HG03064 (cell line): ENCODE data around the gene DPP8.
"Not testable (repeated sequence)": the region's sequence is repeated elsewhere in the genome, so short reads cannot be mapped to it uniquely, and the experiment has no call there.

Experiments used
- ATAC-seq: cut with Tn5 transposase; IDR thresholded peaks from one replicate; pipeline ENCODE4 v1.9.1; 2021; ENCODE audit warnings: low read depth; ENCODE audit not compliant: unreplicated experiment

DPP8 gene

DNA sequence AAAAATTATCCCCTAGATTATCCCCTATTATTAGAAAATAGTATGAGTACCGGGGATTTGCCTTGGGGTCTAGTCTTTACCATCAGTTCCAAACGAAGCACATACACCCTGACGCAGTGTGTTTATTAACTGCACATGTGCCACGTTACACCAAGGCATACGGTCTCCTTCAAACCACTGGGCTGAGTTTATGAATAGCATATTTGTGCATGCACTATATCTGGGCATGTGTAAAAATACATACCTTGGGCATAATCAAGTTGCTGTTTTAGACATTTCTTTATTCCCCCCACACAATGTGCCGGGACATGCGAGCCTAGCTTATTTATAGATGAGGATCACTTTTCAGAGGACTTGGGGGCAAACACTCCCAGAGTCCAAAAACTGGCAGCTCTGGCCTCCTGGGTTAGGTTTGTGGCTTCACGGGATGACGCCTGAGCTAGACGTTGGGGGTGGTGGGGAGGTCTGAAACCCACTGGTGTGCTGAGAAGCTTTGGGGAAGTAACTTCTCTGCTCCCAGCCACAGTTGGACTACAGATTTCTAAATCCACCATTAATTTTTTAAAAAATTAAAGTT lies 111.0 kb downstream of the DPP8 start:
- no peak for ATAC-seq

DNA sequence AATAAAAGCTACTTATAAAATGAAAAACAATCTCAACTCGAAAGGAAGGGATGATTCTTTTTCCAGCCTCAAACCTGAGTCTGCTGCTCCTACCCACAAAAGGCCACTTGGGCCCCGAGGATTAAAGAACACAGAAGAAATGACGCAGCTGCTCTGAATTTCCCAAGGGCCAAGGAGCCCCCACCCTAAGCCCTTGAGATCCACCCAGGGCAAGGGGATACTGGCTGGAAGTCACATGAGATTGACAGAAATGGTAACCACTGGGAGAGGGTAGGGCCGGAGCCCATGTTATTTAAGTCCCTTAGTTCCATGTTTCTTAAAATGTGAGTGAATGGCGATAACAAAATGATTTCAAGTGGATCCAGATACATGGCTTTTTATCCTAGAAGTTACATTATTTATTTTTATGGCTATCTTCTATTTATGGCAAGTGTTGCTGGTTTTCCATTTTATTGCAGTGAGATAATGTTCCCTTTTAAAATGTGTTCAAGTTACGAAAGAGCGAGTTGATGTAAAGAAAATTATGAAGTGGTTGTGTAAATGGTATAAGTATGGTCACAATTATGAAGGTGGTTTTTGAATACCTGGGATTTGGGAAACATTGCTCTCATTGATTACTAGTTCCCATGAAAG lies 111.6 kb downstream of the DPP8 start:
- no peak for ATAC-seq

DNA sequence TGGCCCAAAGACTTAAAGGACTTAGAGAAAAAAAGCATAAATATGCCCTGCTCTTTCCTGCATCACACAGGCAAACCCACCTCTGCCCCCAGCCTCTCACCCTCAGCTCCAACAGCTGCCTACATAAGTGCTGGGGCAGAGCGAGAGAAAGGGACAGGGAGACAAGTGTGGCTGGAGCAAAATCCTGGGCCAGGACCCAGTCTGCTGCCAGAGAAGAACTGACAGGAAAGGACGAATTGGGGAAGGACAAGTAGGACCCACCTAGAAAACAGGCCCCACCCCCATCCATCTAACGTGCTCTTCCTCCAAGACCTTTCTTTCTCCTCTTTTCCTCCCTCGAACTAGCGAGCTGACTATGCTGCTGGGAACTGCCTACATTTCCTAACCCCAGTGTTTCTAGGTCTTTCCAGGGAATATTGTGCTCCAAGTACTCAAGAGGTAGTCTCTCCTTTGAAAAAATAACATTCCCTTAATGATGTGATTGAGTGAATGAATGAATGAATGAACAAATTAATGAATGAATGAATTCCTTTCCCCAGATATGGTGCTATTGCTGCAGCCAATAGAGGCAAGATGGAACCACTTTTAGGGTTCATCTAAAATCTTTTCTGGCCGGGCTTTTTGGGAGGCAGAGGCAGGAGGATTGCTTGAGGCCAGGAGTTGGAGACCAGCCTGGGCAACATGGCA lies 113.2 kb downstream of the DPP8 start:
- no peak for ATAC-seq

DNA sequence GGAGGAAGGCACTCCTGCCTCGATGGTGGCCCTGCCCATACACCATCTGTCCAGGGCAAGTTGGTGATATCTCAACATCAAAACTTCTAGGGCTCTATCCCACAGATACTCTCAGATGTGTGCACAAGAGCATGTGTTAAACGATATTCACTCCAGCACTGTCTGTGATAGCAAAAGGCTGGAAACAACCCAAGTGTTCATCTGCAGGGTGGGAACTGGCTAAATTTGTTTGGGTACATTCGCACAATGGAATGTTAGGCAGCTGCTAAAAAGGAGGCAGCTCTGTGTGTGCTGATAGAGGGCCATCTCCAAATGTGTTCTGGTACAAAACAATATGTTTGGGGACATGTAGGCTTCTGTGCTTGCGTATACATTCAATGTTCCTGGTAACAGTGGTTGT lies 114.5 kb downstream of the DPP8 start:
- ATAC-seq: no peak

DNA sequence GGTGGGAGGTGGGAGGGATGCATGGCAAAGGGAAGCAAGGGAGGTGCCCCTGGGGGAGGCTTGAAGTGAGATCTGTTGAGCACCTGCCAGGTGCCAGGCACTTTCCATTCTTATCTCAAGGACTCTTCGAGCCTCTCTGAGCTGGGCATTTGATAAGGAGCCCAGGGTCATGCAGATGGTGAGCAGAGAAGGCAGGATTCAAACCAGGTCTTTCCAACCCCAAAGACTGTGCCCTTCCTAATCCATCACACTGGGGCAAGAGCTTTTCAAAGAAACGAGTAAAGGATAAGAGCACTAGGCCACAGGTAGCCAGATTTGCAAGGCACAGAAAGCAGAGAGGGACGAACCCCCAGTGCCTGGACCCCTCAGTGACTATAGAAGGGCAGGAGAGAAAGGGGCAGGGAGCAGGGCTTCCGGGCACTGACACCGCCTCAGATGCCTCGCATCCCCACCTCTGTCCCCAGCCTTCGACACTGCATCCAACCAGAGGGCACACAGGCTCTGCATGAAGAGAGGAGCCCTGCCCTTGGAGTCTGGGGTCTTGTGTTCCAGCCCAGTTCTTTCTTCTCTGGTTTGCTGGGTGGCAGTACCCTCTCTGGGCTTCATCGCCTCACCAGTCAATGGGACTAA lies 115.8 kb downstream of the DPP8 start:
- ATAC-seq: no peak

DNA sequence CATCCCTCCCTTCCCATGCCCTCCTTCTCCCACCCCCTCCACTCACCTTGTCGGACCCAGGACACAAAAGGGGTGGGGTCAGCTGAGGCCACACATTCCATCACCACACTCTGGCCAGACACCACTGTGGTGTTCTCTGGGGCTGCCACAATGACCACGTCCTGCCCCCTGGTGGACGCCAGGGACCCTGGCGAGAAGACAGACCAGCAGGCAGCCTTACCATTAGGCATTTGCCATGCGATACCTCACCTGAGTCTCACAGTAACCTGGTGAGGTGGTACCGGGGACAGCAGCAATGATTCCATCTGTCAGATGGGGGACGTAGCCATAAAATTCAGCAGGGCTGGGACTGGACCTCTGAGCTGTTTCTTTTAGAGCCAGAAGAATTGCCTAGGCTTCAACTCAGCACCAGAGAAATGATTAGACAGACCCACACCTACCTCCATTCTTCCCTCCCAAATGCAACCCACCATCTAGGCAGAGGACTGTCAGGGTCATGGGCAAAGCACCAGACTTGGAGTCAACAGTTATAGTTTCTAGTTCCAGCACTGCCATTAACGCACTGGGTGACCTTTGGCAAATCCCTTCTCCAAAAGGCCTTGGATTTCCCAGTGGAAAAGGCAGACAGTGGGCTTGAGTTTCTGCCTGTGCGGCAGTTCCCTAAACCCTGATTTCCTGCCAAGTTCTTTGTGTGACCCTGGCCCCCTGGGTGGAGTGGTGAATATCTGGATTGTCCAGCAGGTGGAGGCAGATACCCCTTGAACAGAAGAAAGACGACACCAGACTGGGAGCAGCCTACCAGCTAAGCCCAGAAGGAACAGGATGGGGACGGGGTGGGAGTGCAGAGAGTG lies 116.5 kb downstream of the DPP8 start:
- ATAC-seq: no peak

DNA sequence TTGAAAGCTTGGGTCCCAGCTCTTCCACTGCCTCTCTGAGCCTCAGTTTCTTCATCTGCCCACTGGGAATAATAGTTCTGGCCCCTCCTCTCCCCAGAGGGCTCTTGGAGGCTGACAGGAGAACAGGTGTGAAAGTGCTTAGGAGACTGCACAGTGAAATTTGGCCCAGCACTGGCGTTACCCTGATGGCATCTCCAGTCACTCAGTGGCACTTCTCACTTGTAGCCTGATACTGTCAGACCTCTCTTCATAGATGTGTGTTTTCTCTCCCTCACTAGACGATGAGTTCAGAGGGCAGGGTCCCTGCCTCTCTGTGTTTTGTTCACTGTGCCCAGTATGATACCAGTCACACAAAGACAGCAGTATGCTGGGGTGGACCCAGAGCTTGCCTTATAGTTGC lies 117.5 kb downstream of the DPP8 start:
- ATAC-seq: no peak

DNA sequence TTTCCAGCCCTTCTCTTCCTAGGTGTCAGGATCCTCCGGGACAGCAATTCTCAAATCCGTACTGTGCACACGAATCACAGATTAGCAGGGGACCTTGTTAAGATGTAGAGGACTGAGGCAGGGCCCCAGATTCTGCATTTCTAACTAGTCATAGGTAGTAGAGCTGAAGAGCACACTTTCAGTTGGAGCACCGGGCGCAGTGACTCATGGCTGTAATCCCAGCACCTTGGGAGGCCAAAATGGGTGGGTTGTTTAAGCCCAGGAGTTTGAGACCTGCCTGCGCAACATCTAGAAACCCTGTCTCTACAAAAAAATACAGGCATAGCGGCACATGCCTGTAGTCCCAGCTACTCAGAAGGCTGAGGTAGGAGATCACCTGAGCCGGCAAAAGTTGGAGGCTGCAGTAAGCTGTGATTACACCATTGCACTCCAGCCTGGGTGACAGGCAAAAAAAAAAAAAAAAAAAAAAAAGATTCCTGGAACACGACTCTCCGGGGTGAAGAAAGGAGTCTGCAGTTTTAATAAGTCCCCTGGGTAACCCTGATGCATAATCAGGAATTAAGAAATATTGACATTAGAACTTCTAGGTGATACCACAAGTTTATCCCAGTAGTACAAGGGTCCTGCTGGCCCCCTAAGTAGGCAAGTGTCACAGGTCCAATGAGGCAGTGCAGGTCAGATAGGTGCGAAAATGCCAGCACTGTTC lies 118.3 kb downstream of the DPP8 start:
- no peak for ATAC-seq

DNA sequence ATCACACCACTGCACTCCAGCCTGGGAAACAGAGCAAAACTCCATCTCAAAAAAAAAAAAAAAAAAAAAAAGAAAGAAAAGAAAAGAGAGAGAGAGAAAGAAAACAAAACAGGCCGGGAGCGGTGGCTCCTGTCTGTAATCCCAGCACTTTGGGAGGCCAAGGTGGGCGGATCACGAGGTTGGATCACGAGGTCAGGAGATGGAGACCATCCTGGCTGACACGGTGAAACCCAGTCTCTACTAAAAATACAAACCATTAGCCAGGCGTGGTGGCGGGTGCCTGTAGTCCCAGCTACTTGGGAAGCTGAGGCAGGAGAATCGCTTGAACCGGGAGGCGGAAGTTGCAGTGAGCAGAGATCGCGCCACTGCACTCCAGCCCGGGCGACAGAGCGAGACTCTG lies 119.0 kb downstream of the DPP8 start:
- ATAC-seq: not testable (repeated sequence)

DNA sequence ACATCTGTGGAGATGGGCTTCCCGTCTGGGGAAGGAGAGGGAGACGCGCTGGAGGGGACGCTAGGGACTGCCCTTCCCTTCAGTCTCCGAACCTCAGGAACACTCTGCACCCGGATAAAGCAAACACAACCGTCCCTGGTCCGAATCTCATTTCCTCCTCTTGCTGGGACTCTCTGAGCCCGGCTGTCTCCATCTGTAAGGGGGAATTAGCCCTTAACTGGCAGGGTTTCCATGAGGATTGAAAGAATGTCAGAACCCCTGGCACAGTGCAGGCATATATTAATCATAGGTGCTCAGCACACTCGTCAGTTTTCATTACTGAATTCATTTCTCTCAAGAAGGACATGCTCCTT lies 120.5 kb downstream of the DPP8 start:
- no peak for ATAC-seq

DNA sequence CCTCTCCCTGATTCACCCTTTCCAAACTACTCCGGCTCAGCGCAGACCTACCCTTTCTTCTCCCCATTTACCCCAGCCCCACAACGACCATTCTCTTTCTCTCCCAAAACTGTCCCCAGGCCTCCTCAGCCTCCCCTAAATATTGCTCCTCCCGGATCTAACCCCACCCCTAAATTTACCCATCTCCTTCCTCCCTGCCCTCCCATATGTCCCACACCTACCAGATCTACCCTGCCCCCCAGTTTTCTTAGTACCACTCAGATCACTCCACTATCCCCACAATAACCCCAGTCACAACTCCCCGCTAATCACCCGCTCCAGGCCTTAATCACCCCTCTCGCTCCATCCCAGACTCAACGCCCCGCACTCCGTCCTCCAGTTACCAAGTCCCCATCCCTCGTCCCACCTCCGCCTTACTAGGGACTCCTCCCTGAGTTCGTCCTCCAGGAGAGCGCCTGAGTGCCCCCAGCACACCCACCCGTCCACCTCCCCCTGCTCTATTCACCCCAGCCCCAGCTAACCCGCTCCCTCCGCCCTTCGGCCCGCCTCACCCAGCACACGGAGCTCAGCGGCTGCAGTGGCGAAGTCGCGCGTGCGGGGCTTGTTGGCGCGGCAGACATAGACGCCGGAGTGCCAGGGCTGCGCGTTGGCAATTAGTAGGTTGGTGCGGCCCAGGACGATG lies 121.1 kb downstream of the DPP8 start:
- ATAC-seq: no peak

DNA sequence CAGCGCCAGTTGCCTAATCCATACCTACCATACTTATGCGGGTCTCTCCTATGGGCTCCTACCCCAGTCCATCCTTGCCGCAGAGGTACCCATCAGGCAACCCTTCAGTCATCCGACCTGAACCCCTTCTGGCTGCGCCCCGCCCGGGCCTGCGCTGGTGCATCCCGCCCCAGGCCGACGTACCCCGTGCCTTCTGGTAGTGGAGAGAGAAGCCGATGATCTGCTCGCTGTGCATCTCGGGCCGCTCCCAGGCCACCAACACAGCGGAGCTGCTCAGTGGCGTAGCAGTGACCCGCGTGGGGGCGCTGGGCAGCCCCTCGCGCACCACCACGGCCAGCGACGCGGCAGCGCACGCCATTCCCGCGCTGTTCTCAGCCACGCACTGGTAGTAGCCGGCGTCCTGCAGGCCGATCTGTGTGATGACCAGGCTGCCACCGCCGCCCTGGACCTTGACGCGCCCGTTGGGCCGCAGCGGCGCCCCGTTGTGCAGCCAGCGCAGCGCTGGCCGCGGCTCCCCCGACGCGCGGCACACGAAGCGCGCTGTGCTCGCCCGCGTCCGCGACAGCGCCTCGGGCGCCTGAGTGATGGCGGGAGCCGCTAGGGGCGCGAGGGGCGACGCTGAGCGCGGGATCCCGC lies 121.8 kb downstream of the DPP8 start:
- ATAC-seq: no peak

DNA sequence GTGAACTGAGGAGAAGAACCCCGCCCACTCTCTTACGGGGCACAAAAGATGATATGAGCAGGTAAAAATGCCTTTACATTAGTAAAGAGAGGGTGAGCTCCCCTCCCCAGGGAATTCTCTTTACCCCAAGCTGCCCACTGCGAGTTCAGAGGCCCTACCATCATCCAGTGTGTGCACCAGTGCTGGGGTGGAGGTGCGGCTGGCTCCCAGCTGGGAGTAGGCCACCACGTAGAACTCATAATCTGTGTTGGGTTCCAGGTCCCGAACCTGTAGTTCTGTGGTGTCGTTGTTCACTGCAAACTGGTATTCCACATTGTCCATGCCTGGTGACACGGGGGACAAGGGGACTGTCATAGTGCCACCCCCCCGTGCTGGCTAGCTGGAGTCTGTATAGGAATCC lies 122.6 kb downstream of the DPP8 start:
- ATAC-seq: no peak

DNA sequence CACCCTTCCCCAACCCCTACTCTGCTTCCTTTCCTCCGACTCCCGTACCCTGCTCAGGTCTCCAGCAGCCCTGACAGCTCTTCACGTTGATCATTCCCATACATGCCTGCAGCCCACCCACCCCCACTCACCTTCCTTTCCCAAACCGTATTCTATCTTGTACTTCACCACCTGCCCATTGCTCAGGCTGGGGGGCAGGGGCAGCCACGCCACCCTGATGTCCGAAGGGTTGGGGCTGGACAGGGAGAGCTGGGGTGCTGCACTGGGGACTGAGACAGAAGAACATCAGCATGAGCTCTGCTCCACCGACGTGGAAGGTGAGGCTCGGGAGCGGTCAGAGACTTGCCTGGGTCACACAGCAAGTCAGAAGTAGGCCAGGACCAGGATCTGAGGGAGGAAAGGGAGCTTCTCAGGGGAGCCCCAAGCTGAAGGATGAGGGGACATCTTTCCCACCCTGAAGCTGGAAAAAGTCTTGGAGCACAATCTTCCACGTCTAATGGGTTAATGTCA lies 123.2 kb downstream of the DPP8 start:
- no peak for ATAC-seq

DNA sequence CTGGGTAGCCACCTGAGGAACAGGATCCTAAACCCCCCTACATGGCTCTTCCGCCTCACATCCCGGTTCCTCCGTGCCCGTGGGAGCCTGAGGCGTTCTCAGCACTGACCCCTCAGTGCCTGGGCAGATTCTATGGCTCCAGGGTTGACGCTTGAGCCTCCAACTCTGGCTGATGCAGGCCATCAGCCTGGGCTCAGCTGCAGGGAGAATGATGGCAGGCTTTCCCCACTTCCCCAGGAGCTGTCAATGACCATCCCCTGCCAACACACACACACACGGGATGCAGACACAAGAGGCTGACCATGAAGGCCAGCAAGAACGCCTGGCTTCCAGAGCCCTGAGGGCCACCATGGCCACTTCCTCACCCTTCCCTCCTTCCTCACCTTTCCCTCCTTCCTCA lies 123.9 kb downstream of the DPP8 start:
- ATAC-seq: no peak

DNA sequence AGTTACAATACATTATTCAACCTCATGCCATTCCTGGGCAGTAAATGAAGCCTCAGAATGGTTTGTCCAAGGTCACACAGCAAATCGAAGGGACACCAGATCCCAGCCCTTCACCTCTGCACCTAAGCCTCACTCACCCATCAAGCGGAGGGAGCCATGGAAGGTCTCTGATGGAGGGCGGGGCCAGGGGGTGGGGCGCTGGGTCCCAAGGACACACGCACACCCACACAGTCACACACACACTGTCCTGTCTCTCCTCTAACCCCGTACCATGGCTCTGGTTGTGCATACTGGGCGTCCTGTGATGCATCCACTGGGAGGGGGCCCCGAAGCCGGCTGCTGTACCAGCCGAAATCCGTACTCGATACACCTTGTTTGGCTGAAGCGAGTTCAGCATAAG lies 124.4 kb downstream of the DPP8 start:
- no peak for ATAC-seq
